IMR-90 (cell line): ENCODE results near the gene CDC25B. TPM values are rescaled to one million over a fixed set of nuclear protein-coding genes. Genes with fewer than 3 reads are reported as not detected.

Experiments
- ATAC-seq: fragments of 200-7000 bp; cut with Tn5 transposase; 2 replicates; pipeline ENCODE4 v1.9.1; 2020; ENCODE audit warnings: low read depth, mild to moderate bottlenecking, moderate library complexity
- BruUV-seq: library from RNA; stranded (reverse); fragments of 400-500 nt; replicated peaks from 2 replicates; lab custom pipeline; 2021; lab: Mats Ljungman, UMichigan
- CTCF ChIA-PET: fragments of 300-600 bp; formaldehyde crosslinking; extraction: SDS; loops from one replicate; lab custom pipeline; 2021; ENCODE audit warnings: antibody characterized with exemption; lab: Yijun Ruan, JAX
- POLR2A ChIA-PET: fragments of 300-600 bp; sonication (Branson Sonifier 250); formaldehyde crosslinking; loops from one replicate; lab custom pipeline; 2022; ENCODE audit warnings: antibody characterized with exemption; ENCODE audit not compliant: unreplicated experiment; lab: Charles Lee
- DNase-seq: peaks from one replicate; pipeline ENCODE4 v3.0.0; 2013
- H2AFZ ChIP-seq: replicated peaks from 2 replicates; pipeline ENCODE3; 2013; ENCODE audit warnings: low read length, mild to moderate bottlenecking; ENCODE audit not compliant: poor library complexity
- H2AK5ac ChIP-seq: 2 replicates; pipeline ENCODE4 v1.6.1; 2013; ENCODE audit warnings: low read depth, low read length, inconsistent platforms
- H2AK9ac ChIP-seq: replicated peaks from 2 replicates; pipeline ENCODE3; 2013; ENCODE audit warnings: mild to moderate bottlenecking, low read depth, low read length, moderate library complexity; ENCODE audit not compliant: poor library complexity
- H2BK120ac ChIP-seq: 2 replicates; pipeline ENCODE4 v1.6.1; 2013; ENCODE audit warnings: low read depth, low read length, inconsistent platforms
- H2BK15ac ChIP-seq: 3 replicates; pipeline ENCODE4 v1.6.1; 2013; ENCODE audit warnings: low read depth, low read length, inconsistent platforms
- H2BK20ac ChIP-seq: 2 replicates; pipeline ENCODE4 v1.6.1; 2013; ENCODE audit warnings: low read depth, mild to moderate bottlenecking, inconsistent platforms, low read length, moderate library complexity
- H2BK5ac ChIP-seq: 2 replicates; pipeline ENCODE4 v1.6.1; 2013; ENCODE audit warnings: mild to moderate bottlenecking, low read depth, low read length, inconsistent platforms; ENCODE audit not compliant: poor library complexity, severe bottlenecking
- H3K14ac ChIP-seq: replicated peaks from 2 replicates; pipeline ENCODE4 v1.6.1; 2013; ENCODE audit warnings: low read depth, low read length, inconsistent platforms
- H3K18ac ChIP-seq: 2 replicates; pipeline ENCODE4 v1.6.1; 2013; ENCODE audit warnings: low read depth, low read length, control low read depth
- H3K23ac ChIP-seq: 2 replicates; pipeline ENCODE4 v1.6.1; 2013; ENCODE audit warnings: low read depth, low read length, inconsistent platforms
- H3K27ac ChIP-seq: 2 replicates; pipeline ENCODE4 v1.5.1; 2013; ENCODE audit warnings: mild to moderate bottlenecking, control low read depth, low read length; ENCODE audit not compliant: insufficient read depth
- H3K27me3 ChIP-seq: 2 replicates; pipeline ENCODE4 v1.6.1; 2013; ENCODE audit warnings: low read length; ENCODE audit not compliant: control insufficient read depth, insufficient read depth
- H3K36me3 ChIP-seq: 2 replicates; pipeline ENCODE4 v1.6.1; 2013; ENCODE audit warnings: low read length, mixed read lengths; ENCODE audit not compliant: control insufficient read depth, insufficient read depth
- H3K4ac ChIP-seq: 2 replicates; pipeline ENCODE4 v1.6.1; 2013; ENCODE audit warnings: low read depth, low read length, inconsistent platforms
- H3K4me1 ChIP-seq: 2 replicates; pipeline ENCODE4 v1.6.1; 2013; ENCODE audit warnings: low read length, mixed read lengths; ENCODE audit not compliant: control insufficient read depth, insufficient read depth
- H3K4me2 ChIP-seq: 2 replicates; pipeline ENCODE4 v1.6.1; 2013; ENCODE audit warnings: low read depth, mild to moderate bottlenecking, control low read depth, low read length, moderate library complexity
- H3K4me3 ChIP-seq: 2 replicates; pipeline ENCODE4 v1.5.1; 2013; ENCODE audit warnings: low read depth, mild to moderate bottlenecking, control low read depth, low read length, moderate library complexity; ENCODE audit not compliant: insufficient read depth
- H3K56ac ChIP-seq: 2 replicates; pipeline ENCODE4 v1.6.1; 2013; ENCODE audit warnings: low read length, inconsistent platforms; ENCODE audit not compliant: insufficient read depth; ENCODE audit errors: extremely low read depth
- H3K79me1 ChIP-seq, 2 experiments: 2 replicates each; pipeline ENCODE4 v1.6.1; 2013; ENCODE audit warnings: low read length in 2 of 2, inconsistent platforms in 1 of 2, low read depth in 1 of 2
- H3K9ac ChIP-seq: 2 replicates; pipeline ENCODE4 v1.6.1; 2013; ENCODE audit warnings: low read depth, low read length, control low read depth
- H3K9me1 ChIP-seq: 2 replicates; pipeline ENCODE4 v1.6.1; 2013; ENCODE audit warnings: low read length, inconsistent platforms; ENCODE audit not compliant: insufficient read depth
- H3K9me3 ChIP-seq: 2 replicates; pipeline ENCODE4 v1.6.1; 2013; ENCODE audit warnings: low read length; ENCODE audit not compliant: control insufficient read depth, insufficient read depth
- H4K20me1 ChIP-seq: 2 replicates; pipeline ENCODE4 v1.6.1; 2013; ENCODE audit warnings: low read length, inconsistent platforms; ENCODE audit not compliant: insufficient read depth
- H4K5ac ChIP-seq: 2 replicates; pipeline ENCODE4 v1.6.1; 2013; ENCODE audit warnings: mild to moderate bottlenecking, low read depth, low read length, control low read depth
- H4K8ac ChIP-seq, 2 experiments: 2 replicates each; pipeline ENCODE4 v1.6.1; 2013; ENCODE audit warnings: low read depth in 2 of 2, low read length in 2 of 2, control low read depth in 1 of 2, inconsistent platforms in 1 of 2
- H4K91ac ChIP-seq: 2 replicates; pipeline ENCODE4 v1.6.1; 2013; ENCODE audit warnings: low read depth, low read length, inconsistent platforms; ENCODE audit not compliant: insufficient read depth
- BHLHE40 ChIP-seq: fragments of 150-350 bp; IDR thresholded peaks from 2 replicates; pipeline ENCODE4 v1.6.1; 2016; ENCODE audit warnings: mild to moderate bottlenecking, low read depth, low read length
- CEBPB ChIP-seq: IDR thresholded peaks from 2 replicates; pipeline ENCODE4 v1.6.1; 2012; ENCODE audit warnings: low read depth, low read length, improper control_type of control experiment
- FOS ChIP-seq: fragments of 150-350 bp; IDR thresholded peaks from 2 replicates; pipeline ENCODE4 v1.6.1; 2016; ENCODE audit warnings: low read depth, low read length
- POLR2A ChIP-seq: IDR thresholded peaks from 2 replicates; pipeline ENCODE4 v1.6.1; 2012; ENCODE audit warnings: mild to moderate bottlenecking, low read depth, low read length
- RCOR1 ChIP-seq: IDR thresholded peaks from 2 replicates; pipeline ENCODE4 v1.6.1; 2012; ENCODE audit warnings: mild to moderate bottlenecking, low read length, improper control_type of control experiment; ENCODE audit not compliant: insufficient replicate concordance
- RFX5 ChIP-seq: IDR thresholded peaks from 2 replicates; pipeline ENCODE4 v1.8.0; 2012; ENCODE audit warnings: low read depth, mild to moderate bottlenecking, low read length, moderate library complexity
- SMC3 ChIP-seq: fragments of 150-350 bp; IDR thresholded peaks from 2 replicates; pipeline ENCODE4 v1.6.1; 2016; ENCODE audit warnings: low read depth, mild to moderate bottlenecking, antibody characterized with exemption, low read length, moderate library complexity
- WGBS, 2 experiments: methylation state at CpG; one replicate each; pipeline versions ENCODE4 v1.1.5 to v1.1.7; 2013; ENCODE audit warnings: missing lambda C conversion rate in 2 of 2; ENCODE audit not compliant: insufficient read length in 1 of 2; ENCODE audit errors: extremely low coverage in 2 of 2; 5-methylcytosine and 5-hydroxymethylcytosine counted together
- dilution Hi-C: fragments of 300-500 bp; cut with HindIII; formaldehyde crosslinking; loops from one replicate; pipeline ENCODE4 v1.14.3; 2018; ENCODE audit warnings: low sequenced_read_pairs; ENCODE audit not compliant: unreplicated experiment
- in situ Hi-C: fragments of 300-500 bp; cut with MboI; formaldehyde crosslinking; loops from 3 replicates; pipeline ENCODE4 v1.14.3; 2019; ENCODE audit warnings: low sequenced_read_pairs, inconsistent platforms, mixed read lengths
- intact Hi-C: fragments of 100-400 bp; cut with micrococcal nuclease; formaldehyde crosslinking; loops from 2 replicates; pipeline ENCODE4 v1.10.0; 2022
- polyA plus RNA-seq, 3 experiments: library from polyadenylated mRNA; depleted of rRNA; stranded (reverse); fragments of >200 nt; gene quantifications; 2 replicates each; pipeline ENCODE4 v1.2.3, GENCODE V29; 2012; ENCODE audit warnings: low replicate concordance in 1 of 3
- total RNA-seq: library from RNA; depleted of rRNA; stranded (reverse); fragments of >200 nt; gene quantifications from 2 replicates; pipeline ENCODE4 v1.2.3, GENCODE V29; 2012

CDC25B gene
- total and polyA plus RNA-seq, 2 of the 4 experiments (the other 2 are of a cell fraction): 14.5 to 50.5 TPM

- ChIA-PET CTCF (no interaction called here), POLR2A (no interaction called here)
- Histone ChIP-seq H4K20me1 (no peaks in the 10 kb centered on the region), H2AK5ac (no peak overlapping the region), H3K9ac (no peak overlapping the region), H3K4ac (no peak overlapping the region), H2BK15ac (no peak overlapping the region), H3K27me3 (no peaks in the 10 kb centered on the region), H3K9me1 (peaks cover 41% of the 10 kb centered on the region), H3K4me1 (peaks cover 38% of the 10 kb centered on the region), H3K36me3 (peaks cover 72% of the 10 kb centered on the region), H3K14ac (no peak overlapping the region), H3K23ac (no peak overlapping the region), H3K4me3 (no peak overlapping the region), H2AK9ac (peak overlapping the region; percentile 73), H2BK20ac (no peak overlapping the region), H3K9me3 (no peaks in the 10 kb centered on the region), H4K8ac (no peak overlapping the region), H3K18ac (no peak overlapping the region), H3K79me1 (peaks cover 29 to 91% of the 10 kb centered on the region in 2 experiments), H3K56ac (no peak overlapping the region), H3K4me2 (no peak overlapping the region), H2AFZ (no peak overlapping the region), H4K5ac (no peak overlapping the region), H4K91ac (no peak overlapping the region), H3K27ac (no peak overlapping the region), H2BK120ac (no peak overlapping the region), H2BK5ac (no peak overlapping the region)
- WGBS, 2 experiments: 93% methylated on average over 13 of the region's 14 CpGs; no CpG with 5 or more reads in 1 of the 2 experiments
- DNase-seq: no peak
- ATAC-seq: no peak
- TF ChIP-seq SMC3 (no peak), BHLHE40 (no peak), POLR2A (no peak), CEBPB (no peak), FOS (no peak), RFX5 (no peak), RCOR1 (no peak)
- dilution Hi-C loops (no loop called here), intact Hi-C loops (no loop called here), in situ Hi-C loops (no loop called here)
- no TSS peak for BruUV-seq
These were observed 7.2 kb downstream of the CDC25B start for GRCh38 chr20:3803289-3803688.
